ENCODE data around the gene RIOK2.
"Not testable (repeated sequence)": the region's sequence is repeated elsewhere in the genome, so short reads cannot be mapped to it uniquely, and the experiment has no call there.

RIOK2 gene

DNA sequence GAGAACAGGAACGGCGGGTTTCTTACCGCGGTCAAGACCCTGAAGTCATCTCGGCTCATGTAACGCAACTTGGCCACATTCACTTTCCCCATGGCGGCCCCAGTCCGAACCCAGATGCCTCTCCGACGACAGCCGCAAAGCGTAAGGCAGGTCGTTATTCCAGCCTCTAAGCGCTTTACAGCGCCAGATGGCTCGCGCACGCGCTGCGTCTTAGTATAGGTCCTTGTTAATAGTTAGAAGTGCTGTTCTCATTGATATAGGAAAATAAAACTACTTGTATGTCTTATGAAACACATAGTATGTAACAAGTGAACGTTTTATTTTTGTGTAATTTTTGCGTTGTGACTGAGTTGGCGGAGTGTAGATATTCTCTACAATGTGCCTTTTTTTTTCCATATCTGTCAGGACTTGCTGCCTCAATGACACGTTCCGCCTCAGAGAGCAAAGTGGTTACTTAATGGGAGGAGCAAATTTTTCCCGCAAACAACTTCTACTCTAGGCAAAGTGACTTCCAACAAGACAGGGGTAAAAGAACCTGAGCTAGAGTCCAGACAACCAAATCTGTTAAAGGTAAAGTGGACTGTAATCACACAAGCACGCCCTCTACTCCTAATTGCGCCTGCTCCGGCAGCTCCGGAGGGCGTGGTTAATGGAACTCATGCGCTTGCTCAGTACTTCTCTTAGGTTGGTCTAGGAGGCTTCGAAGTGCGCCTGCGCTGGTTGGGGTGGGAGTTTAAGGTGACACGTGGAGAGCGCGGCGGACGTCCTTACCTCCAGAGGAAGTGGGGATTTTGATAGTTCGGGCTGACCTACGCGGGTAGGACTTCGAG lies at the start of gene RIOK2:
Gene RIOK2, minus strand, starts transcription at position 148 of the 830 bp plus-strand sequence. Its CDS starts 56 bp downstream, at position 92.
- peak; percentile 87 for DNase-seq

DNA sequence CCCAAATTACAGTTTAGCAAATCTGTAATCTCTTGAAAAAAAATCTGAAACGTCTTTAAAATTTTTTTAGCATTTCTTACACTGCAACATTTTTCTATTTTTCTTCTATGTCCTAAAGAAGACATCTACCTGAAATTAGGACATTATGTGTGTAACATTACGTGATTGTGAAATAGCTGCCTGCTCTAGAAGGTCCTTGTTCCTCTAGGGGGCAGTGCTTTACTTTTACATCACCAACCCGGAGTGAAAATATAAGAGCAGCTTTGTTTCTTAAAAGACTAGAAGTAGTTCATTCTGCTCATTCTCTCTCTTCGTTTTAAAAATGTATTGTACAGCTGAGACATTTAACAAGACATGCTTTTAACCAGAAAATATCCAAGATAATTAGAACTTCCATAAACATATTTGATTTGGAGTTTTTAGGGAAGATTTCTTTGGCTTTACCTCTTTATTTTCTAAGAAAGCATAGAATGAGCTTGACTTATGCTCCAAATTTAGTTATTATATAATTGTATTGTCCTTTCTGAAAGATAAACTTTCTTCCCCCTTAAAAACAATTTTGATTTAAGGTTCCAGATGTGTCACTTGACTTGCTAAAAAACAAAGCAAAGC lies 48.1 kb upstream of the RIOK2 start:
- DNase-seq: peak; percentile 0

DNA sequence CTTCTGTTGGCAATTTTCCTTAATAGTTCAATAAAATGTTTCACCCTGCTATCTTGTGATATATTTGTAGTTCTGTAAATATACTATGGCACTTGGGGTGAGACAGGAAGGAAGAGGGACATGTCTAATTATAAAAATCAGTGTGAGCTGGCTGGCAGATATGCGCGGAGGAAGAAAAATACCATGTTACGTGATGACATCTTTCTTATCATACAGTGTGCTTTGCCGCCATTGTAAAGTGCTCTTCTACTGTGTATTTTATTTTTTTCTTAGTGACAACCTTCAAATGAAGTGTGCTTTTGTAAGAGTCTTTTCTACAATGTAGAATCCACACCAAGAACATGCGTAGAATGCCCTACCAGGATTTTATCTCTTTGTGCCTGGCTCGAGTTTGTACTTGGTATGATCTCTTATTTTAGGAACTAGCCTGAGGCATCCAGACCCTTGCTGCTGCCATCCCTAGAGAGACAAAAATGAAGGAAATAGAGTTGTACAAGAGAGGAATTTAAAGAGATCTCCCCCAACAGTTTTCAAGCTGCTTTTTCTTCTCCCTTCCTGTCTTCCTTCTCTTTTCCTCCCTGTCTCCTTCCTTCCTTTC lies 46.7 kb upstream of the RIOK2 start:
- DNase-seq: no peak

DNA sequence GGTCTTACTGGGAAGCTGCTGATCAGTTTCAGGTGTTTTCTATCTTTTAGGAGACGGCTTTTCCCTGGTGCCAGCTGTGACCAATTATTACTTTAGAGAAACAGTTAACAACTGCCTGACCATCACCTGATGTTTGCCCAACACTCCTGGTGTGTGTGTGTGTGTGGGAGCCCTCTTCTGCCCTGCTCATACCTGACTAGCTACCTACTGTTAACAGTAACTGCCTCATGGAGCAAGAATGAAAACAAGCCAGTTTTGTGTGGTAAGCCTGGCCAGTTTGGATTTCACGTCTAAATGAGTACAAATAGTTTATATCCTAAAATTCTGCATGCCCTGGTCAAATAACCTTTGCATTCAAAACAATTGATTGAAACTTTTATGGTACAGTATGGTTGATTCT lies 46.1 kb upstream of the RIOK2 start:
- no peak for DNase-seq

DNA sequence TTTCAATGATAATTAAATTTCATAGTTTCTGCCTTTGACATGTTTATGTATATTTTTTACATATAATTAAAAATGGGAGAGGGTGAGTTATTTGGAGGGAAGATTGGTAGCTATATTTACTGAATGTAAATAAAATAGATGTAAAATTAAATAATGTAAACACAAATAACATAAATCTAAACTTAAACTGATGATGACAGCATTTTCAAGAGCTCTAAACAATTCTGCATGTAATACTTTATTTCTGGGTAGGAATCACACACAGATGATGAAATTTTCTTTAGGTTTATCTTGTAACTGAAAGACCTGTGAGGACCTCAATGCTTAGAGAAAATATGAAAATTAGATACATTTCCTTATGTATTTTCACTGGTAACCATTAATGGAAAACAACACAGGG lies 42.2 kb upstream of the RIOK2 start:
- no peak for DNase-seq

DNA sequence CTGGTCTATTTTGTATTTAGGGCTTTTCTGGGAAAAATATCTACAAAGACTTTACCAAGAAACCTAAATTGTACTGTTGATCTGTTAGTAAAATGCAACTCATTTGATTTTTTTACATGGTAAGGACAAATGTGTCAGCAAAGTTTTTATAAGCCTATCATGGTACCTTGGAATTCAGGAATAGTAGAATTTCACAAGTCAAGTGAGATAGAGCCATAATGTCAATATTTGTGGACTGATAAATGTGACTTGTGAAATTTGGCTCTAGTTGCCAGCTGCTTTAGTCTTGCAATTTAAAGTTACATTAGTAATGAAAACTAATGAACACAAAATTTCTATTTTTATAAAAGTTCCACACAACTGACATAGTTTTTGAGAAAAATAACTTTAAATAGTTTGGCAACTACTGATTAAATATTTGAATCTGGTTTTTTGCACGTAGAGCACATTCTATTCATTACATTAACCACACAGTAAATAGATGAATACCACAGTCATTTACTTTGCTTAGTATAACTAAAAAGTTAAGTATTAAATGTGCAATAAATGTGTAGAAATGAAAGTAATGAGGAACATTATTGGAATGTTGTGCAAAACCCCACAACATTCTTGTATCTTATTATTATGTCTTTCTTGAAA lies 41.2 kb upstream of the RIOK2 start:
- no peak for DNase-seq

DNA sequence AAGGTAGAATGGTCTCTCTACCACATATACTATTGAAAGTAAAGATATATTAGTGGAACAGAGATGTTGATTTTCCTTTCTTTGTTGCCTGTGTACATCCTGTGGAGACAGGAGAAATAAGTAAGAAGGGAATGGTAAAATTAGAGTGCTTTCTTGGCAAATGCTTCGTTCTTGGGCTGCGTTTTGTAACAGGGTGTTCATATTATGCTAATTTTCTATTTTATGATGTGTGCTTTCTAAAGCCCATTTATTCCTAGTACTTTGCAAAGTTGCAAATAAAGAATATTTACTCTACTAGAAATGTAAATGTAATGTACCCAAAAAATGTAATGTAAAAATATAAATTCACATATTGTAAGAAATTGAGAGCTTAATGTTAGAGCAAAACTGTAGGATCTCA lies 40.5 kb upstream of the RIOK2 start:
- DNase-seq: no peak

DNA sequence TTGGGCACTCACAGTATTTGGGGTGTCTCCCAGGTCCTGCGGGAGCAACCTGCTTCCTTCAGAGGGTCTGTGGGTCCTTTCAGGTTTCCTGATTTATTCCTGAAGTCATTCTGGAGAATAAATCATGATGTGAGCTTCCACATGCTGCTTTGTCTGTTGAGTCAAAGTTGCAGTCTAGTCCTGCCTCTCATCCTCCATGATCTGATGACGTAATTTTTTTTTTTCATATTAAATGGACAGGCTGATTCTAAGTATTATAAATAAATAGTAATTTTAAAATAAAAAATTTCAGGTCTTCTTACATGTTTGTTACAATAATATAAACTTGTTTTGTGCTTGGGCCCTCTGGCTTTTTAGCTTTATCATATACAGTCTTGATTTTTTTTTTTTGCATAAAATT lies 26.3 kb upstream of the RIOK2 start:
- DNase-seq: no peak

DNA sequence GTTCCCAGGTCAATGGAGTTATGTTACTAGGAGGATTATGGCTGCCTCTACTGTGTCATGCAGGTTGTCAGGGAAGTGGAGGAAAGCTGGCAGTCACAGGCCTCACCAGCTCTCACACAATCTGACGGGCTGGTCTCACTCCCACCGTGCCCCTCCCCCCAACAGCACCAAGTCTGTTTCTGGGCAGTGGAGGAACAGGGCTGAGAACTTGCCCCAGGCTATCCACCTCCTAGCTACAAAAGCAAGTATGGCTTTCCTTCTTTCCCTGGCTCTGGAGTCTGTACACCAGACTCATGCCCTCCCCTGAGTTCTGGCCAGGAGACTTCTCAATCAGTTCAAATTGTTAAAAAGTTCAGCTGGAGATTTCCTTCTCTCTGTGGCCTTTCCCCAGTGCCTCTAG lies 25.7 kb upstream of the RIOK2 start:
- no peak for DNase-seq

DNA sequence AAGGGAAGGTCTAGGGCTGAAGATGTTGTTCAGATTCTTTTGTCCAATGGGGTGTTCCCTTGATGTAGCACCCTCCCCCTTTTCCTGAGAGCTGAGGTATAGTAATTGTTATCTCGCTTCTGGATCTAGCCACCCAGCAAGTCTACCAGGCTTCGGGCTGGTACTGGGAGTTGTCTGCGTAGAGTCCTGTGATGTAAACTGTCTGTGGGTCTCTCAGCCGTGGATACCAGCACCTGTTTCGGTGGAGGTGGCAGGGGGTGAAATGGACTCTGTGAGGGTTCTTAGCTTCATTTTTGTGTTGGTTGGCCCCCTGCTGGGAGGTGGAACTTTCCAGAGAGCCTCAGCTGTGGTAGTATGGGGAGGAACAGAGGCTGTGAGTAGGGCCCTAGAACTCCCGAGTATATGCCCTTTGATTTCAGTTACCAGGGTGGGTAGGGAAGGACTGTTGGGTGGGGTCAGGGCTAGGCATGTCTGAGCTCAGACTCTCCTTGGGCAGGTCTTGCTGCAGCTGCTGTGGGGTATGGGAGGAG lies 25.2 kb upstream of the RIOK2 start:
- DNase-seq: no peak

DNA sequence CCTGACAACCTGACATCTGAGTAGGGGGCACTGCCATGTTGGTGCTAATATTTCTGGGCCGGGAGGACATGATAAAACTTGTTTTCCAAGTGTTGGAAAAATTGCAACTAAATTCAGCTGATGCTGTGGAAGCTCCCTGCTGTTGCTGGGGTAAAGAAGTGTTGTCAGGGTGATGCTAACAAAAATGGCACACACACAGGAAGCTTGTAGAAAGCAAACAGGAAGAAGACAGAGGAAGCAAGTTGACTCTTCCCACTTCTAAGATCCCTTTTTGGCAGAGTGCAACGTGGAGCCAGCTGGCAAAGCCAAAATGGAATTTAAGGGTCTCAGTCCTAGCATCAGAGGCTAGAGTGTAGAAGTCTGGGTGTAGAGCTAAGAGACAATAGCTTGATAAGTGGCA lies 11.3 kb upstream of the RIOK2 start:
- DNase-seq: no peak

DNA sequence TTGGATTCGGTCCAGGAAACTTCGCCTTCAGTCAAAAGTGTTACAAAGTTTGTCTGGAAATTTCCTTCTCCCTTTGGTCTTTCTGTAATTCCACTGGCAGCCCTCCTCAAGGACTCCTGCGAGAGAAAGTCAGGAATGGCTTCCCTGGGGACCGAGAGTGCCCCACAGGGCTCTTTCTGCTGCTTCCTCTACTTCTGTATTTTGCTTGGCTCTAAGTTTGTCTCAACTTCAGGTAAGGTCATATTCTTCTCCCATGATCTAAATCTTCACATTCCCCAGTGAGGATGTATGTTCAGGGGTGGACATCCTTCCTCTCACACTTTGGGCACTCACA lies 10.3 kb upstream of the RIOK2 start:
- DNase-seq: no peak

DNA sequence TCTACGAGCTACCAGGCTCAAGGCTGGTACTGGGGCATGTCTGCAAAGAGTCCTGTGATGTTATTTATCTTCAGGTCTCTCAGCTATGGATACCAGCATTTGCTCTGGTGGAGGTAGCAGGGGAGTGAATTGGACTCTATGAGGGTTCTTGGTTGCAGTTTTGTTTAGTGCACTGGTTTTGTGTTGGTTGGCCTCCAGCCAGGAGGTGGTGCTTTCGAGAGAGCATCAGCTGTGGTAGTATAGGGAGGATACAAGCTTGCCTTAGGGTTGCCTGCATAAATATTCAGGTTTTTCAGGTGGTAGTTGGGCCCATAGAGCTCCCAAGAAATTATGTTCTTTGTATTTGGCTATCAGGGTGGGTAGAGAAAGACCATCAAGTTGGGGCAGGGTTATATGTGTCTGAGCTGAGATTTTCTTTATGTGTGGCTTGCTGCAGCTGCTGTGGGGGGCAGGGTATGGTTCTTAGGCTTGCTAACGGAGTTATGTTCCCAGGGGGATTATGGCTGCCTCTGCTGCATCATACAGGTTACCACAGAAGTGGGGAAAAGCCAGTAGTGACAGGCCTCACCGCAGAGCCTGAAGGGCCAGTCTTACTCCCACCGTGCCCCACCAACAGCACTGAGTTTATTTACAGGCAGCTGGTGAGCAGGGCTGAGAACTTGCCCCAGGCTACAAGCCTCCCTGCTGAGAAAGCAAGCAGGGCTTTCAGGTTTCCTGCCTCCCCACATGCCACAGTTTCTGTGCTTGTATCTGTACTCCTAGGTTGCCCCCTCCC lies 9.7 kb upstream of the RIOK2 start:
- no peak for DNase-seq

DNA sequence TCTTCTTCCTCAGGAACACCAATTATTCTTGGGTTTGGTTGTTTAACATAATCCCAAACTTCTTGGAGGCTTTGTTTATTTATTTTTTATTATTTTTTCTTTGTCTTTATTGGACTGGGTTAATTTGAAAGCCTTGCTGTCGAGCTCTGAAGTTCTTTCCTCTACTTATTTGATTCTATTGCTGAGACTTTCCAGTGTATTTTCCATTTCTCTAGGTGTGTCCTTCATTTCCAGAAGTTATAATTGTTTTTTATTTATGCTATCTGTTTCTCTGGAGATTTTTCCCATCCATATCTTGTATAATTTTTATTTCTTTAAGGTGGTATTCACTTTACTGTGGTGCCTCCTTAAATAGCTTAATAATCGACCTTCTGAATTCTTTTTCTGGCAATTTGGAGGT lies 8.8 kb upstream of the RIOK2 start:
- no peak for DNase-seq

DNA sequence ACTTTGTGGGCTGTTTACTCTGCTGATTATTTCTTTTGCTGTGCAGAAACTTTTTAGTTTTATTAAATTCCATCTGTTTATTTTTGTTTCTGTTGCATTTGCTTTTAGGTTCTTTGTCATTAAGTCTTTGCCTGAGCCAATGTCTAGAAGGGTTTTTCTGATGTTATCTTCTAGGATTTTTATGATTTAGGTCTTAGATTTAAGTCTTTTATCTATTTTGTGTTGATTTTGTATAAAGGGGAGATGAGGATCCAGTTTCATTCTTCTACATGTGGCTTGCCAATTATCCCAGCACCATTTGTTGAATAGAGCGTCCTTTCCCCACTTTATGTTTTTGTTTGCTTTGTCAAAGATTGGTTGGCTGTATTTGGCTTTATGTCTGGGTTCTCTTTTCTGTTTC lies 6.5 kb upstream of the RIOK2 start:
- DNase-seq: not testable (repeated sequence)

DNA sequence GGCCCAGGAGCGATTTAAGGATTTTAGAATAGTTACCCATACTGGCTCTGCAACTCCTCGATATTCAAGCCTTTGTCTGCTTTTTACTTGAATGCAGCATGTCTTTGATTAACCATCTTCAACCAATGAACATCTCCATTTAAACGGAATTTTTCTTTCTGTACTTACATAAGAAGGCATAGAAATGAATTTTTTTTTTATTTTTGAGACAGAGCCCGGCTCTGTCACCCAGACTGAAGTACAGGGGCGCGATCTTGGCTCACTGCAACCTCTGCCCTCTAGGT lies 825 bp upstream of the RIOK2 start:
- DNase-seq: no peak

DNA sequence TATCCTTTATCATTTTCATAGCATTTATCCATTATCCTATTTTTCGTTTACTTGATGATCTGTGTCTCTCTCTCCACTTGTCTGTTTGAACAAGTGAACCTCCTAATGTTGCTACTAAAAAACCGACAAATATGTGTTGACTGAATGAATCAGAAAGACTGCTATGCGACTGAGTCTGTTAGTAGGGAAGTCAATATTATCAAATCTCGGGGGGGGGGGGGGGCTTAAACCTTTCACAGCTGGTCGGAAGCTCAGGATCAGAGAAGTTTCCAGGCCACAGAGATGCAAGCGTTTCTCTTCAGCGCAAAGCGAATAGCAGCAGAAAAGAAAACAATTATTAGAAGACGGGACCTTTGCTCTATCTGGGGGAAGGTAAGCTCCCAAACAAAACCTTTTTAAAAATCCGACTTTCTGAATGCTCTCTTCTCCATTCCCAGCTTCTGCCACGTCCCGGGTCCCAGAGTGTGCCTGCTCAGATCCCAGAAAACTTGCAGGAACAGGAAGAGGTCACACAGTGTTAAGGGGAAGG lies 412 bp downstream of the RIOK2 start:
- DNase-seq: no peak

DNA sequence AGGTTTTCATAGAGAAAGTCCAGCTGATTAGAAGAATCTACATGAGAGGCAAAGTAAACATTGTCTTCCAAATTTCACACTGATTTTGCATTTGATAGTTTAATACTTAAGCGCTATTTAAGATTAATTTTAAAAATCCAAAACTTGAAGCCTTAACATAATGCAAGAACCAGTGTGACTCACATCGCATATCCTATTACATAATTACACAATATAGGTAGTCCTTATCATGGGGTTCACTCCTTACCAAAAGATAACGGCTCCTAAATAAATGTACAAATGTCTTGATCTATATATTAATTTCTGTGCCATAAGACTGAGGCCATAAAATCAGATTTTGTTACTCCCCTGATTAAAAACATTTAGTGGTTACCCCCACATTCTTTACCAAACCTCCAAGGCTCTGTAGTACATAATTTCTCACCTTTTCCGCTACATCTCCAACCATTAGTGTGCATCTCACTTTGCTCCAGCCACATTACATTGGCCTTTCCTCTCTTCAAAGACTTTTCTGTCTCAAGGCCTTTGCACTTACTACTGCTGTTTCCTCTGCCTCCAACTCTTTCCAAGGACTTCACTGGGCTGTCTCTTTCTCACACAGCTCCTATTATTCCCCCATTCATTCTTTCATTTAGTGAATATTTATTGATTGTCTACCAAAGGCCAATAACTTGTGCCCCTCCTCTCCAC lies 1.0 kb downstream of the RIOK2 start:
- no peak for DNase-seq

DNA sequence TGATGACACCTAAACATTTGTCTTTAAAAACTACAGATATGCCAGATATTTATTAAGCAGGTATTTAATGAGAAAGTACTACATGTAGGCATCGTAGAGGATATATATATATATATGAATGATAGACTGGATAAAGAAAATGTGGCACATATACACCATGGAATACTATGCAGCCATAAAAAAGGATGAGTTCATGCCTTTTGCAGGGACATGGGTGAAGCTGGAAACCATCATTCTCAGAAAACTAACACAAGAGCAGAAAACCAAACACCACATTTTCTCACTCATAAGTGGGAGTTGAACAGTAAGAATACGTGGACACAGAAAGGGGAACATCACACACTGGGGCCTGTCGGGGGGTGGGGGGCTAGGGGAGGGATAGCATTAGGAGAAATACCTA lies 3.6 kb downstream of the RIOK2 start:
- not testable (repeated sequence) for DNase-seq

DNA sequence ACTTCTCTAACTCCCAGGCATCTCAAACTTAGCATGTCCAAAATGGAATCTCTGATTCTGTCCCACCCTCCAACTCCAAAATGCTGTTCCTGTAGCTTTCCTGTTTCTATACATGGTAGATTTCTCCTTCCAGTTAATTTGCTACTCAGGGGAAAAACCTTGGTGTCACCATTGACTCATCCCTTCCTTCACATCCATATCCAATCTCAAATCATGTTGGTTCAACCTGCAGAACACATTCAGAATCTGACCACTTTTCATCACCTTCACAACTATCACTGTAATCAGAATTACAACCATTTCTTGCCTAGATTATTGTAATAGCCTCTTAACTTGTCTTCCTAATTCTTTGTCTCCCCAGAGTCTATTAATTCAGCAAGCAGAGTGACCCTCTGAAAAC lies 10.8 kb downstream of the RIOK2 start:
- no peak for DNase-seq

DNA sequence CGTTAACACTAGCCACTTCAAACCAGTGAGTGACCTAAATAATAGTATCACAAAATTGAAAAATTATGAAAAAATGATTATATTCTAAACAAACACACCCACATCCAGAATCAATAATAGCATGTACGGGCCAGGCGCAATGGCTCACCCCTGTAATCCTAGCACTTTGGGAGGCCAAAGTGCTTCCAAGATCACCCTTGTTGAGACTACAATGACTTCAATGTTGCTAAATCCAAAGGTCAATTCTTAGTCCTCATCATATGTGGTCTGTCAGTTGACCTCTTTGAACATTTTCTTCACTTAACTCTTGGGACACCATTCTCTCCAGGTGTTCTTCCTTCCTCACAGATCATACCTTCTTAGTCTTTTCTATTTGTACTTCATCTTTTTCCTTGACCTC lies 11.3 kb downstream of the RIOK2 start:
- DNase-seq: no peak

DNA sequence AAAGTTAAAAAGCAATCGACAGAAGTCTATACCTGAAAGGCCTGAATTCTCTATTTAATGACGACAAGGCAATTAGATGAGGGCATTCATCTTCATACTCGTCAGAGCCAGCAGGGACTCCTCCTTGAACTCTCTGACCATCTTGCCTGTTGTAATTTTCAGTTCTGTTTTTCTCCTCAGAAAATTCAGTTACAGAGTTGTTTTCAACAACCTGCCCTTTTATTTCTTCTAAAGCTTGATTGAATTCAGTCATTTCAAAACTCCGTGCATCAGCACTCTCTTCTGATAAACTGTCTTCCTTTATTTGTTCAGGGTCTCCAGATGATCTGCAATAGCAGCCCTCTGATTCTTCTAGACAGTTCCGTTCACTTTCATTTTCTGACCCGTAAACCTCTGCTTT lies 15.6 kb downstream of the RIOK2 start:
- DNase-seq: no peak

All from DMS153 (cell line).